Heart right ventricle (tissue), 16 donors: ENCODE measurements around the gene HCFC1. TPM values are rescaled to one million over a fixed set of nuclear protein-coding genes. Genes with fewer than 3 reads are reported as not detected.

Experiments used
- ATAC-seq, 8 donors: fragments of 200-7000 bp; cut with Tn5 transposase; one replicate each; pipeline ENCODE4 v1.9.1; 2020; ENCODE audit warnings: mild to moderate bottlenecking in 8 of 8, moderate library complexity in 8 of 8, moderate number of reproducible peaks in 1 of 8
- DNase-seq, 2 donors: peaks; one replicate each; pipeline ENCODE4 v3.0.0-alpha.2; 2020
- H3K27ac ChIP-seq, 10 donors: fragments of 200-600 bp; sonication (generic) in 2 of 10; one replicate each; pipeline versions ENCODE4 v1.5.0 to v1.8.0; 2020 to 2022; ENCODE audit warnings: mild to moderate bottlenecking in 3 of 10
- H3K27me3 ChIP-seq, 7 donors: fragments of 200-600 bp; one replicate each; pipeline ENCODE4 v1.8.0; 2021 to 2022; ENCODE audit warnings: mild to moderate bottlenecking in 2 of 7
- H3K36me3 ChIP-seq, 9 donors: fragments of 200-600 bp; sonication (generic) in 1 of 9; one replicate each; pipeline versions ENCODE4 v1.5.0 to v1.8.0; 2020 to 2022; ENCODE audit warnings: mild to moderate bottlenecking in 2 of 9
- H3K4me1 ChIP-seq, 9 donors: fragments of 200-600 bp; sonication (generic) in 1 of 9; one replicate each; pipeline versions ENCODE4 v1.5.0 to v1.8.0; 2020 to 2022; ENCODE audit warnings: mild to moderate bottlenecking in 4 of 9
- H3K4me3 ChIP-seq, 10 donors: fragments of 200-600 bp; sonication (generic) in 2 of 10; one replicate each; pipeline versions ENCODE4 v1.5.0 to v1.8.0; 2020 to 2022; ENCODE audit warnings: mild to moderate bottlenecking in 7 of 10, moderate library complexity in 2 of 10
- H3K9me3 ChIP-seq, 11 donors: fragments of 200-600 bp in 10 of 11; sonication (generic) in 2 of 11; one replicate each; pipeline versions ENCODE4 v1.5.0 to v1.8.0; 2013 to 2022; ENCODE audit warnings: mild to moderate bottlenecking in 2 of 11, control low read depth in 1 of 11, moderate library complexity in 1 of 11
- CTCF ChIP-seq, 9 donors: fragments of 200-600 bp; sonication (generic) in 2 of 9; IDR thresholded peaks; one replicate each; pipeline versions ENCODE4 v1.5.0 to v1.8.0; 2021 to 2022; ENCODE audit warnings: antibody characterized with exemption in 9 of 9, mild to moderate bottlenecking in 5 of 9, moderate library complexity in 1 of 9
- WGBS, 2 donors: extraction: QIAGEN DNeasy Blood & Tissue Kit; methylation state at CpG; one replicate each; pipeline ENCODE4 v1.1.7; 2013; ENCODE audit warnings: inconsistent platforms in 1 of 2; 5-methylcytosine and 5-hydroxymethylcytosine counted together
- intact Hi-C, 10 donors: fragments of 100-400 bp; cut with DNase I; formaldehyde crosslinking; loops; one replicate each; pipeline versions ENCODE4 v1.11.1 to v1.14.2; 2022
- polyA plus RNA-seq, 2 donors: library from polyadenylated mRNA; stranded (reverse); fragments of 200-250 nt; gene quantifications; one replicate each; pipeline ENCODE4 v1.2.3, GENCODE V29; 2013
- total RNA-seq, 10 donors: library from RNA; stranded (reverse); fragmentation: NEBNext Ultra II Directional in 3 of 10; extraction: Animal tissue kit (Norgen Biotek cat#: 25700) in 3 of 10; gene quantifications; one replicate each; pipeline versions ENCODE4 v1.2.1 to v1.2.4, GENCODE V29; 2021 to 2023
- donor health status: Arrhythmogenic right ventricular cardiomyopathy.
- donor health status: ischemic (EF 13 %, LVEDD 7.1; RV severe dilation, severe dysfunction).
- donor health status: healthy with polysubstance abuse.
- donor health status: DM: no; HTN: yes; CAD: no.
- donor health status: DM: no; HTN: no; CAD: no.
- donor health status: ischemic (EF 25% LVEDD 6.9; RV normal size, moderate dysfunction).
- donor health status: ischemic (EF 25% LVEDD 5.7; RV mildly dilated, moderate dysfunction).
- donor health status: healthy.
- donor health status: DM: yes; HTN: yes; CAD: no.
- donor health status: Ischemic cardiomyopathy.
- donor health status: ischemic (EF 35%, LVEDD 5.7; RV mildly dilated, moderate dysfunction).
- donor health status: nonischemic (EF 11% LVEDD 7.7; RV severe dilation, severe dysfunction).
- donor health status: DM: yes; HTN: yes; CAD: no.
- donor health status: PGD.
- donor health status: ischemic (EF 29% LVEDD 5.4; RV normal size, mild dysfunction).
- donor health status: nonischemic (EF 23%, LVEDD 6.1; RV moderate dilation, normal function).

The HCFC1 gene
- total and polyA plus RNA-seq, 12 donors, result 12.3 to 41.6 (median 31.2) TPM

- WGBS, 2 donors, result 29 to 36% methylated on average over 20 of the region's 20 CpGs
- intact Hi-C loops, result no loop called here
- Histone ChIP-seq H3K4me3 (peak overlapping the region in 9 of 10 donors; percentile 47 to 91 (median 80)), H3K27ac (peak overlapping the region; percentile 93 to 100 (median 100)), H3K4me1 (peaks cover 3 to 39% (median 29%) of the 10 kb centered on the region in 9 donors), H3K9me3 (no peaks in the 10 kb centered on the region), H3K27me3 (peaks cover 0 to 39% (median 0%) of the 10 kb centered on the region in 7 donors), H3K36me3 (no peaks in the 10 kb centered on the region)
- ATAC-seq, result no peak
- no peak for DNase-seq
- TF ChIP-seq CTCF (IDR thresholded peaks at IDR 0.05), result no peak
These were observed 1.7 kb upstream of the HCFC1 start for GRCh38 chrX:153973127-153974002.

GRCh38 chrX:153972368-153973126 is 929 bp upstream of the HCFC1 start, which contains the start of gene TMEM187:
TSS of gene TMEM187 (plus strand) at chrX:153972754. CDS start at chrX:153982063, 9,309 bp downstream.
- ATAC-seq (peak; percentile 36 to 73 (median 57)), DNase-seq (peak; percentile 80 to 84)
- H3K4me3 ChIP-seq, result peak within 1 kb of the TSS; percentile 47 to 92 (median 83)
- peaks cover 0 to 32% (median 0%) of the 10 kb centered on the region in 7 donors for H3K27me3 ChIP-seq
- intact Hi-C loops, result no loop called here
- H3K4me1 ChIP-seq, result peaks cover 5 to 47% (median 37%) of the 10 kb centered on the region in 9 donors
- 0% methylated on average over 43 to 62 of the region's 103 CpGs for WGBS, 2 donors
- no peaks in the 10 kb centered on the region for H3K36me3 ChIP-seq
- H3K27ac ChIP-seq, result peak within 1 kb of the TSS; percentile 93 to 100 (median 100)
- no peak for TF ChIP-seq CTCF (IDR thresholded peaks at IDR 0.05)
- H3K9me3 ChIP-seq, result no peaks in the 10 kb centered on the region

GRCh38 chrX:153971124-153971449 is 531 bp downstream of the HCFC1 start:
- Histone ChIP-seq H3K27ac (peak overlapping the region; percentile 93 to 100 (median 100)), H3K9me3 (no peaks in the 10 kb centered on the region), H3K36me3 (no peaks in the 10 kb centered on the region), H3K4me3 (peak overlapping the region; percentile 47 to 92 (median 83)), H3K4me1 (peaks cover 8 to 62% (median 52%) of the 10 kb centered on the region in 9 donors), H3K27me3 (peaks cover 0 to 24% (median 0%) of the 10 kb centered on the region in 7 donors)
- intact Hi-C loops, result no loop called here
- DNase-seq (peak; percentile 88 to 89), ATAC-seq (peak; percentile 71 to 87 (median 82))
- WGBS, 2 donors, result 0 to 1% methylated on average over 33 to 34 of the region's 34 CpGs
- TF ChIP-seq CTCF (IDR thresholded peaks at IDR 0.05), result no peak
